Measurements from ENCODE around the gene PFN3. TPM values are rescaled to one million over a fixed set of nuclear protein-coding genes. Genes with fewer than 3 reads are reported as not detected.

The PFN3 gene
- total RNA-seq, 1 donor from 2014 or later: not detected

DNA sequence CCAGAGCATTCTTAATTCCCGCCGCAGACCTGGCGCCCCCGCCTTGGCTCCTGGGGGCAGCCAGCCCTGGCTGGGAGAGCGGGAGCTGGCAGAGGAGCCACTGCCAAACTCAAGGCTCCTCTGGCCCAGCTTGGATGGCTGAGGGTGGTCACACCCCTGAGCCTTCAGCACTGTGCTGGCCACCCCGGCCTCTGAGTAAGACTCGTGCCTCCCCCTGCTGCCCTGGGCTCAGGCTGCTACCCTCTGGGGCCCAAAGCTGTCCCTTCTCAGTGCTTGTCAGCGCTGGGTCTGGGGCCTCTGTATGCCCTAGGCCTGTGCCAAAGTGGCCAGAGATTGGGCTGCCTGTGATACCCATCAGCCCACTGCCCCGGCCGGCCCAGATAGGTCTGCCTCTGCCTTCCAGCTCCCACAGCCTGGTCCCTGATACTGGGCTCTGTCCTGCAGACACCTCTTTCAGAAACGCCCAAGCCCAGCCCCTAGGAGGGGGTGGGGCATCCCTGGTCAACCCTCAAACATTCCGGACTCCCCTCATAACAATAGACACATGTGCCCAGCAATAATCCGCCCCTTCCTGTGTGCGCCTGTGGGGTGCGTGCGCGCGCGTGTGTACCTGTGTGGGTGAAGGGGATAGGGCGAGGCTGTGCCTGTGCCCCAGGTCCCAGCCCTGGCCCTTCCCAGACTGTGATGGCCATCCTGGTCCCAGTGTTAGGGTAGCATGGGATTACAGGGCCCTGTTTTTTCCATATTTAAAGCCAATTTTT is 41.8 kb upstream of the PFN3 start:
- Histone ChIP-seq H3K9ac (ENCODE audit: low read length) (no peak overlapping the region), H3K9me3 (ENCODE audit: insufficient read depth, low read depth, low read length) (no peaks in the 10 kb centered on the region), H3K27ac (ENCODE audit: low read depth, low read length) (no peak overlapping the region), H3K4me2 (ENCODE audit: low read length) (no peak overlapping the region), H3K4me3 (ENCODE audit: insufficient read depth, low read depth, low read length) (no peak overlapping the region), H4K20me1 (ENCODE audit: insufficient read depth, low read length) (no peaks in the 10 kb centered on the region), H3K36me3 (ENCODE audit: insufficient read depth, low read length) (no peaks in the 10 kb centered on the region), H2AFZ (ENCODE audit: low read depth, low read length) (no peak overlapping the region), H3K27me3 (ENCODE audit: insufficient read depth, low read length) (no peaks in the 10 kb centered on the region), H3K79me2 (ENCODE audit: insufficient read depth, low read length) (no peaks in the 10 kb centered on the region), H3K4me1 (ENCODE audit: insufficient read depth, low read length) (peaks cover 7% of the 10 kb centered on the region)
- peaks cover 14% of the 10 kb centered on the region for H3K36me3 Mint-ChIP-seq (ENCODE audit: low read depth, unreplicated experiment)
- H3K9me3 Mint-ChIP-seq (ENCODE audit: unreplicated experiment): peaks cover 1% of the 10 kb centered on the region
- no peak for FAIRE-seq
- H3K27ac Mint-ChIP-seq (ENCODE audit: unreplicated experiment): no peak overlapping the region
- peaks cover 9% of the 10 kb centered on the region for H3K4me1 Mint-ChIP-seq (ENCODE audit: low read depth, unreplicated experiment)
- DNase-seq (ENCODE audit: low read depth): no peak
- H3K4me3 Mint-ChIP-seq (ENCODE audit: unreplicated experiment): no peak overlapping the region
- no peaks in the 10 kb centered on the region for H3K27me3 Mint-ChIP-seq (ENCODE audit: low read depth, unreplicated experiment)
- no peak for TF ChIP-seq EZH2 (IDR thresholded peaks at IDR 0.05; ENCODE audit: insufficient read depth, low read length)
- TF ChIP-seq, protein P1, sequence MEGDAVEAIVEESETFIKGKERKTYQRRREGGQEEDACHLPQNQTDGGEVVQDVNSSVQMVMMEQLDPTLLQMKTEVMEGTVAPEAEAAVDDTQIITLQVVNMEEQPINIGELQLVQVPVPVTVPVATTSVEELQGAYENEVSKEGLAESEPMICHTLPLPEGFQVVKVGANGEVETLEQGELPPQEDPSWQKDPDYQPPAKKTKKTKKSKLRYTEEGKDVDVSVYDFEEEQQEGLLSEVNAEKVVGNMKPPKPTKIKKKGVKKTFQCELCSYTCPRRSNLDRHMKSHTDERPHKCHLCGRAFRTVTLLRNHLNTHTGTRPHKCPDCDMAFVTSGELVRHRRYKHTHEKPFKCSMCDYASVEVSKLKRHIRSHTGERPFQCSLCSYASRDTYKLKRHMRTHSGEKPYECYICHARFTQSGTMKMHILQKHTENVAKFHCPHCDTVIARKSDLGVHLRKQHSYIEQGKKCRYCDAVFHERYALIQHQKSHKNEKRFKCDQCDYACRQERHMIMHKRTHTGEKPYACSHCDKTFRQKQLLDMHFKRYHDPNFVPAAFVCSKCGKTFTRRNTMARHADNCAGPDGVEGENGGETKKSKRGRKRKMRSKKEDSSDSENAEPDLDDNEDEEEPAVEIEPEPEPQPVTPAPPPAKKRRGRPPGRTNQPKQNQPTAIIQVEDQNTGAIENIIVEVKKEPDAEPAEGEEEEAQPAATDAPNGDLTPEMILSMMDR (IDR thresholded peaks at IDR 0.05; ENCODE audit: insufficient read depth, low read depth, low read length): no peak

DNA sequence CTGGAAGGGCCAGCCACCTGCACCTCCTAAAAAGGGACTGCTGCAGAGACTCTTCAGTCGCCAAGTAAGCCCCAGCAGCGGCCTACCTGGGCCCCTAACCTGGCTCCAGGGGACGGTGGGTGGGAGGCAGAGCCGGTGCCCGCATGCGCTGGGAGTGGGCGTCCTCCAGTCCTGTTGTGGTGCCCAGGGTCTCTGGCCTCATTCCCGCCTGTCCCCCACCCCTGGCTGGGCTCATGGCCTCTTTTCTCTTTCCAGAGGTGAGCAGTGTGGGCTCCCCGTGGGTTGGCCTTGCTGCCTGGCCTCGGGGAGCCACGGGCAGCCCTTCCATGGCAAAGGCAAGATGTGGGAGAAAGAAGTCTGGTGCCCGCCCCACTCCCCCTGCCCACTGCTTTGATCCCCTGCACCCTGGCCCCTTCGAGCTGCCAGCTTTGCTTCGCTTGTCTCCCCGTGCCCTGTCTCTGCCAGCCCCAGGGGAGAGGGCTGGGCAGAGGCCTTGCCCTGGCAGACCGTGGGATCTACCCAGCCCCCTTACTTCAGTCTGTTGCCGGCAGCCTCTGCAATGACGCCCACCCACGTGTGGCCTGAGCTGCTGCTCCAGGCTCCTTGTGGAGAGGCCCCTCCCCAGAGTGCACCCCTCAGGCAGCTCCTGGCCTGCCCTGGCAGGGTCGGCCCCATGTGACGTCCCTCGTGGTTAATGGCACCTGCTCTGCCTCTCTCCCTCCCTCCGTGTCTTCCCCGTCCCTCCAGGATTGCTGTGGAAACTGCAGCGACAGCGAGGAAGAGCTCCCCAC is 40.7 kb upstream of the PFN3 start:
- Histone ChIP-seq H3K79me2 (ENCODE audit: insufficient read depth, low read length) (no peaks in the 10 kb centered on the region), H3K4me3 (ENCODE audit: insufficient read depth, low read depth, low read length) (no peak overlapping the region), H3K4me2 (ENCODE audit: low read length) (no peak overlapping the region), H4K20me1 (ENCODE audit: insufficient read depth, low read length) (no peaks in the 10 kb centered on the region), H3K27ac (ENCODE audit: low read depth, low read length) (no peak overlapping the region), H3K9me3 (ENCODE audit: insufficient read depth, low read depth, low read length) (no peaks in the 10 kb centered on the region), H3K27me3 (ENCODE audit: insufficient read depth, low read length) (no peaks in the 10 kb centered on the region), H2AFZ (ENCODE audit: low read depth, low read length) (no peak overlapping the region), H3K9ac (ENCODE audit: low read length) (no peak overlapping the region), H3K4me1 (ENCODE audit: insufficient read depth, low read length) (peaks cover 4% of the 10 kb centered on the region), H3K36me3 (ENCODE audit: insufficient read depth, low read length) (no peaks in the 10 kb centered on the region)
- TF ChIP-seq EZH2 (IDR thresholded peaks at IDR 0.05; ENCODE audit: insufficient read depth, low read length): no peak
- TF ChIP-seq, protein P1 (IDR thresholded peaks at IDR 0.05; ENCODE audit: insufficient read depth, low read depth, low read length): no peak
- DNase-seq (ENCODE audit: low read depth) (no peak), FAIRE-seq (no peak)
- H3K27ac Mint-ChIP-seq (ENCODE audit: unreplicated experiment): no peak overlapping the region
- no peaks in the 10 kb centered on the region for H3K27me3 Mint-ChIP-seq (ENCODE audit: low read depth, unreplicated experiment)
- H3K4me1 Mint-ChIP-seq (ENCODE audit: low read depth, unreplicated experiment): peaks cover 9% of the 10 kb centered on the region
- H3K36me3 Mint-ChIP-seq (ENCODE audit: low read depth, unreplicated experiment): peaks cover 16% of the 10 kb centered on the region
- H3K9me3 Mint-ChIP-seq (ENCODE audit: unreplicated experiment): peaks cover 1% of the 10 kb centered on the region
- no peak overlapping the region for H3K4me3 Mint-ChIP-seq (ENCODE audit: unreplicated experiment)

Measured in astrocyte (in vitro differentiated cells and primary cell).